ENCODE measurements around the gene COL11A2. TPM values are rescaled to one million over a fixed set of nuclear protein-coding genes. Genes with fewer than 3 reads are reported as not detected.
A peak's percentile ranks its signal among the peaks of the same experiment; 100 is the strongest.

Gene COL11A2
- total and polyA plus RNA-seq, 2 of the 13 experiments (the other 11 are each of a cell fraction or from before 2014, with no cell fraction given): 0.55 TPM

GRCh38 chr6:33207552-33208090, 15.4 kb upstream of the COL11A2 start (continued):
- 0 out of 2 replicates have a peak, but pooled peaks have one; percentile 49 for TF ChIP-seq ZNF33A (CRISPR knock-in tag; IDR thresholded peaks at IDR 0.05; ENCODE audit: borderline replicate concordance)
- TF ChIP-seq NCOA1 (CRISPR knock-in tag; IDR thresholded peaks at IDR 0.05): no peak
- no peak; the same call in 1 of the 2 replicates for TF ChIP-seq CCDC6 (CRISPR knock-in tag; IDR thresholded peaks at IDR 0.05)
- TF ChIP-seq SMAD9 (CRISPR knock-in tag; IDR thresholded peaks at IDR 0.05): no peak
- TF ChIP-seq, protein P1, sequence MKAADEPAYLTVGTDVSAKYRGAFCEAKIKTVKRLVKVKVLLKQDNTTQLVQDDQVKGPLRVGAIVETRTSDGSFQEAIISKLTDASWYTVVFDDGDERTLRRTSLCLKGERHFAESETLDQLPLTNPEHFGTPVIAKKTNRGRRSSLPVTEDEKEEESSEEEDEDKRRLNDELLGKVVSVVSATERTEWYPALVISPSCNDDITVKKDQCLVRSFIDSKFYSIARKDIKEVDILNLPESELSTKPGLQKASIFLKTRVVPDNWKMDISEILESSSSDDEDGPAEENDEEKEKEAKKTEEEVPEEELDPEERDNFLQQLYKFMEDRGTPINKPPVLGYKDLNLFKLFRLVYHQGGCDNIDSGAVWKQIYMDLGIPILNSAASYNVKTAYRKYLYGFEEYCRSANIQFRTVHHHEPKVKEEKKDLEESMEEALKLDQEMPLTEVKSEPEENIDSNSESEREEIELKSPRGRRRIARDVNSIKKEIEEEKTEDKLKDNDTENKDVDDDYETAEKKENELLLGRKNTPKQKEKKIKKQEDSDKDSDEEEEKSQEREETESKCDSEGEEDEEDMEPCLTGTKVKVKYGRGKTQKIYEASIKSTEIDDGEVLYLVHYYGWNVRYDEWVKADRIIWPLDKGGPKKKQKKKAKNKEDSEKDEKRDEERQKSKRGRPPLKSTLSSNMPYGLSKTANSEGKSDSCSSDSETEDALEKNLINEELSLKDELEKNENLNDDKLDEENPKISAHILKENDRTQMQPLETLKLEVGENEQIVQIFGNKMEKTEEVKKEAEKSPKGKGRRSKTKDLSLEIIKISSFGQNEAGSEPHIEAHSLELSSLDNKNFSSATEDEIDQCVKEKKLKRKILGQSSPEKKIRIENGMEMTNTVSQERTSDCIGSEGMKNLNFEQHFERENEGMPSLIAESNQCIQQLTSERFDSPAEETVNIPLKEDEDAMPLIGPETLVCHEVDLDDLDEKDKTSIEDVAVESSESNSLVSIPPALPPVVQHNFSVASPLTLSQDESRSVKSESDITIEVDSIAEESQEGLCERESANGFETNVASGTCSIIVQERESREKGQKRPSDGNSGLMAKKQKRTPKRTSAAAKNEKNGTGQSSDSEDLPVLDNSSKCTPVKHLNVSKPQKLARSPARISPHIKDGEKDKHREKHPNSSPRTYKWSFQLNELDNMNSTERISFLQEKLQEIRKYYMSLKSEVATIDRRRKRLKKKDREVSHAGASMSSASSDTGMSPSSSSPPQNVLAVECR (CRISPR knock-in tag; IDR thresholded peaks at IDR 0.05; ENCODE audit: borderline replicate concordance): no peak; the same call in 1 of the 2 replicates
- TF ChIP-seq, protein P2, sequence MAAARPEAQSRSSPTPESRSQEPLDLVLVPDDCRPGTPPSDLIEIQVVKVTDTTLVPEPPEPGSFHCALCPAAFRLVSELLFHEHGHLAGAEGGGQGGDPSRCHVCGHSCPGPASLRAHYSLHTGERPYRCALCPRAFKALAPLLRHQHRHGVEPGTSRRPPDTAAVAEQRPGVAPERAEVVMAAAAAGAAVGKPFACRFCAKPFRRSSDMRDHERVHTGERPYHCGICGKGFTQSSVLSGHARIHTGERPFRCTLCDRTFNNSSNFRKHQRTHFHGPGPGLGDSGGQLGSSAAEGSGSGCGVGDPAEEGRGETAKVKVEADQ (CRISPR knock-in tag; IDR thresholded peaks at IDR 0.05; ENCODE audit: borderline replicate concordance): peak; percentile 10; the same call in 1 of the 2 replicates
- TF ChIP-seq FOXP1 (IDR thresholded peaks at IDR 0.05): no peak
- TF ChIP-seq FOXP1 (CRISPR knock-in tag; IDR thresholded peaks at IDR 0.05): no peak
- no peak for TF ChIP-seq BORCS8-MEF2B (CRISPR knock-in tag; IDR thresholded peaks at IDR 0.05)
- TF ChIP-seq MXD1 (CRISPR knock-in tag; IDR thresholded peaks at IDR 0.05): no peak
- no peak for TF ChIP-seq TGIF2 (CRISPR knock-in tag; IDR thresholded peaks at IDR 0.05)
- TF ChIP-seq ZNF7 (CRISPR knock-in tag; IDR thresholded peaks at IDR 0.05): no peak
- TF ChIP-seq ZNF451 (CRISPR knock-in tag; IDR thresholded peaks at IDR 0.05): peak; percentile 6; the same call in 1 of the 2 replicates
- TF ChIP-seq ZNF616 (CRISPR knock-in tag; IDR thresholded peaks at IDR 0.05; ENCODE audit: low read depth): no peak
- no peak; the same call in 1 of the 2 replicates for TF ChIP-seq ZBTB10 (CRISPR knock-in tag; IDR thresholded peaks at IDR 0.05; ENCODE audit: borderline replicate concordance)
- no peak for TF ChIP-seq ZNF30 (CRISPR knock-in tag; IDR thresholded peaks at IDR 0.05)
- TF ChIP-seq, protein P3, sequence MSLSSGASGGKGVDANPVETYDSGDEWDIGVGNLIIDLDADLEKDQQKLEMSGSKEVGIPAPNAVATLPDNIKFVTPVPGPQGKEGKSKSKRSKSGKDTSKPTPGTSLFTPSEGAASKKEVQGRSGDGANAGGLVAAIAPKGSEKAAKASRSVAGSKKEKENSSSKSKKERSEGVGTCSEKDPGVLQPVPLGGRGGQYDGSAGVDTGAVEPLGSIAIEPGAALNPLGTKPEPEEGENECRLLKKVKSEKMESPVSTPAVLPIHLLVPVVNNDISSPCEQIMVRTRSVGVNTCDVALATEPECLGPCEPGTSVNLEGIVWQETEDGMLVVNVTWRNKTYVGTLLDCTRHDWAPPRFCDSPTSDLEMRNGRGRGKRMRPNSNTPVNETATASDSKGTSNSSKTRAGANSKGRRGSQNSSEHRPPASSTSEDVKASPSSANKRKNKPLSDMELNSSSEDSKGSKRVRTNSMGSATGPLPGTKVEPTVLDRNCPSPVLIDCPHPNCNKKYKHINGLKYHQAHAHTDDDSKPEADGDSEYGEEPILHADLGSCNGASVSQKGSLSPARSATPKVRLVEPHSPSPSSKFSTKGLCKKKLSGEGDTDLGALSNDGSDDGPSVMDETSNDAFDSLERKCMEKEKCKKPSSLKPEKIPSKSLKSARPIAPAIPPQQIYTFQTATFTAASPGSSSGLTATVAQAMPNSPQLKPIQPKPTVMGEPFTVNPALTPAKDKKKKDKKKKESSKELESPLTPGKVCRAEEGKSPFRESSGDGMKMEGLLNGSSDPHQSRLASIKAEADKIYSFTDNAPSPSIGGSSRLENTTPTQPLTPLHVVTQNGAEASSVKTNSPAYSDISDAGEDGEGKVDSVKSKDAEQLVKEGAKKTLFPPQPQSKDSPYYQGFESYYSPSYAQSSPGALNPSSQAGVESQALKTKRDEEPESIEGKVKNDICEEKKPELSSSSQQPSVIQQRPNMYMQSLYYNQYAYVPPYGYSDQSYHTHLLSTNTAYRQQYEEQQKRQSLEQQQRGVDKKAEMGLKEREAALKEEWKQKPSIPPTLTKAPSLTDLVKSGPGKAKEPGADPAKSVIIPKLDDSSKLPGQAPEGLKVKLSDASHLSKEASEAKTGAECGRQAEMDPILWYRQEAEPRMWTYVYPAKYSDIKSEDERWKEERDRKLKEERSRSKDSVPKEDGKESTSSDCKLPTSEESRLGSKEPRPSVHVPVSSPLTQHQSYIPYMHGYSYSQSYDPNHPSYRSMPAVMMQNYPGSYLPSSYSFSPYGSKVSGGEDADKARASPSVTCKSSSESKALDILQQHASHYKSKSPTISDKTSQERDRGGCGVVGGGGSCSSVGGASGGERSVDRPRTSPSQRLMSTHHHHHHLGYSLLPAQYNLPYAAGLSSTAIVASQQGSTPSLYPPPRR (CRISPR knock-in tag; IDR thresholded peaks at IDR 0.05; ENCODE audit: borderline replicate concordance): no peak
